ENCODE results near the gene MYBPC1. TPM values are rescaled to one million over a fixed set of nuclear protein-coding genes. Genes with fewer than 3 reads are reported as not detected.

MYBPC1 gene
- total and polyA plus RNA-seq, 2 of the 13 experiments (the other 11 are each of a cell fraction or from before 2014, with no cell fraction given): 0.31 to 0.53 TPM

DNA sequence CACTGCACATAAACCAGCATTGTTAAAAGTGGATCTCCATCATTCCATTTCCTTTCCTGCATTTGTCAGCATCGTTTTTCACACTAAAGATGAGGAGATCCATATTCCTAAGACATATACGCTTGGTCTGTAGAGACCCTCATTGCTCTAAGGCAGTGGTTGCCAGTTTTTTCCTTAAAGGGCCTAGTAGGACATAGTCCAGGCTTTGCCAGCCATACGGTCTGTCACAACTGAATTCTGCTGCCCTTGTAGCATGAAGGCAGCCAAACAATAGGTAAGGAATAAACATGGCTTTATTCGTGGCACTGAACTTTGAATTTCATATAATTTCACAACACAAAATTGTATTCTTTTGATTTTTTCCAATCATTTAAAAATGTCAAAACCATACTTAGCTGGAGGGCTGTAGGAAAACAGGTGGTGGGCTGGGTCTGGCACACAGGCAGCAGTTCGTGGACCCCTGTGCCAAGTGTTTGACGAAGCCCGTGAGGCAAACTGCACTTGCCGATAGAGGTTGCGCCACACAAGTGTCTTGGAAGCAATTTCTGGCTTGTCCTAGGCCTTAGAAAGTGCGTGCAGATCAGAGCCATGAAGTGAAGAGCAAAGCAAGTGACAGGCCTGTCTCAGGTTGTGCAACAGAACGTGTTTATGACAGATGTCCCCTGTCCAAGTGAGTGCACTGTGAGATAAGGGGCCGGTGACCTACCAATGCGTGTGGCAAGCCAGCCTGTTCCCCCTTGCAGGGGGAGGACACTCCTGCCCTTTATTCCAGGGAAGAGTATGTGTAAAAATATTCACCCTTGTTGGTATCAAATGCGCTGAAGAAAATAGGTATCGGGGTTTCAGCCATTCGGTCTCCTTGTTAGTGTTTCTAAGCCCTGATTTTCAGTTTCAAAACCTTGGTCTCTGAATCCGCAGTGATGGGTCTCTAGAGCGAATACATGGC, 101.8 kb downstream of the MYBPC1 start (continued):
- TF ChIP-seq, protein P1, sequence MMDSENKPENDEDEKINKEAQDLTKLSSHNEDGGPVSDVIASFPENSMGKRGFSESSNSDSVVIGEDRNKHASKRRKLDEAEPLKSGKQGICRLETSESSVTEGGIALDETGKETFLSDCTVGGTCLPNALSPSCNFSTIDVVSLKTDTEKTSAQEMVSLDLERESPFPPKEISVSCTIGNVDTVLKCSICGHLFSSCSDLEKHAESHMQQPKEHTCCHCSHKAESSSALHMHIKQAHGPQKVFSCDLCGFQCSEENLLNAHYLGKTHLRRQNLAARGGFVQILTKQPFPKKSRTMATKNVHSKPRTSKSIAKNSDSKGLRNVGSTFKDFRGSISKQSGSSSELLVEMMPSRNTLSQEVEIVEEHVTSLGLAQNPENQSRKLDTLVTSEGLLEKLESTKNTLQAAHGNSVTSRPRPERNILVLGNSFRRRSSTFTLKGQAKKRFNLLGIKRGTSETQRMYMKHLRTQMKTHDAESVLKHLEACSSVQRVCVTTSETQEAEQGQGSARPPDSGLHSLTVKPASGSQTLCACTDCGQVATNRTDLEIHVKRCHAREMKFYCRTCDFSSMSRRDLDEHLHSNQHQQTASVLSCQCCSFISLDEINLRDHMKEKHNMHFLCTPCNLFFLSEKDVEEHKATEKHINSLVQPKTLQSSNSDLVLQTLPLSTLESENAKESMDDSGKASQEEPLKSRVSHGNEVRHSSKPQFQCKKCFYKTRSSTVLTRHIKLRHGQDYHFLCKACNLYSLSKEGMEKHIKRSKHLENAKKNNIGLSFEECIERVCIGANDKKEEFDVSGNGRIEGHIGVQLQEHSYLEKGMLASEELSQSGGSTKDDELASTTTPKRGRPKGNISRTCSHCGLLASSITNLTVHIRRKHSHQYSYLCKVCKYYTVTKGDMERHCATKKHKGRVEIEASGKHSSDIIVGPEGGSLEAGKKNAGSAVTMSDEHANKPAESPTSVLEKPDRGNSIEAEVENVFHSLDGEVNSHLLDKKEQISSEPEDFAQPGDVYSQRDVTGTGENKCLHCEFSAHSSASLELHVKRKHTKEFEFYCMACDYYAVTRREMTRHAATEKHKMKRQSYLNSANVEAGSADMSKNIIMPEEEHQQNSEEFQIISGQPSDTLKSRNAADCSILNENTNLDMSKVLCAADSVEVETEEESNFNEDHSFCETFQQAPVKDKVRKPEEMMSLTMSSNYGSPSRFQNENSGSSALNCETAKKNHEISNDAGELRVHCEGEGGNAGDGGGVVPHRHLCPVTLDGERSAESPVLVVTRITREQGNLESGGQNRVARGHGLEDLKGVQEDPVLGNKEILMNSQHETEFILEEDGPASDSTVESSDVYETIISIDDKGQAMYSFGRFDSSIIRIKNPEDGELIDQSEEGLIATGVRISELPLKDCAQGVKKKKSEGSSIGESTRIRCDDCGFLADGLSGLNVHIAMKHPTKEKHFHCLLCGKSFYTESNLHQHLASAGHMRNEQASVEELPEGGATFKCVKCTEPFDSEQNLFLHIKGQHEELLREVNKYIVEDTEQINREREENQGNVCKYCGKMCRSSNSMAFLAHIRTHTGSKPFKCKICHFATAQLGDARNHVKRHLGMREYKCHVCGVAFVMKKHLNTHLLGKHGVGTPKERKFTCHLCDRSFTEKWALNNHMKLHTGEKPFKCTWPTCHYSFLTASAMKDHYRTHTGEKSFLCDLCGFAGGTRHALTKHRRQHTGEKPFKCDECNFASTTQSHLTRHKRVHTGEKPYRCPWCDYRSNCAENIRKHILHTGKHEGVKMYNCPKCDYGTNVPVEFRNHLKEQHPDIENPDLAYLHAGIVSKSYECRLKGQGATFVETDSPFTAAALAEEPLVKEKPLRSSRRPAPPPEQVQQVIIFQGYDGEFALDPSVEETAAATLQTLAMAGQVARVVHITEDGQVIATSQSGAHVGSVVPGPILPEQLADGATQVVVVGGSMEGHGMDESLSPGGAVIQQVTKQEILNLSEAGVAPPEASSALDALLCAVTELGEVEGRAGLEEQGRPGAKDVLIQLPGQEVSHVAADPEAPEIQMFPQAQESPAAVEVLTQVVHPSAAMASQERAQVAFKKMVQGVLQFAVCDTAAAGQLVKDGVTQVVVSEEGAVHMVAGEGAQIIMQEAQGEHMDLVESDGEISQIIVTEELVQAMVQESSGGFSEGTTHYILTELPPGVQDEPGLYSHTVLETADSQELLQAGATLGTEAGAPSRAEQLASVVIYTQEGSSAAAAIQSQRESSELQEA (CRISPR knock-in tag; IDR thresholded peaks at IDR 0.05; ENCODE audit: not compliant biosample characterization): no peak
- TF ChIP-seq NFKB2 (CRISPR knock-in tag; IDR thresholded peaks at IDR 0.05; ENCODE audit: borderline replicate concordance): no peak
- TF ChIP-seq, protein P2, sequence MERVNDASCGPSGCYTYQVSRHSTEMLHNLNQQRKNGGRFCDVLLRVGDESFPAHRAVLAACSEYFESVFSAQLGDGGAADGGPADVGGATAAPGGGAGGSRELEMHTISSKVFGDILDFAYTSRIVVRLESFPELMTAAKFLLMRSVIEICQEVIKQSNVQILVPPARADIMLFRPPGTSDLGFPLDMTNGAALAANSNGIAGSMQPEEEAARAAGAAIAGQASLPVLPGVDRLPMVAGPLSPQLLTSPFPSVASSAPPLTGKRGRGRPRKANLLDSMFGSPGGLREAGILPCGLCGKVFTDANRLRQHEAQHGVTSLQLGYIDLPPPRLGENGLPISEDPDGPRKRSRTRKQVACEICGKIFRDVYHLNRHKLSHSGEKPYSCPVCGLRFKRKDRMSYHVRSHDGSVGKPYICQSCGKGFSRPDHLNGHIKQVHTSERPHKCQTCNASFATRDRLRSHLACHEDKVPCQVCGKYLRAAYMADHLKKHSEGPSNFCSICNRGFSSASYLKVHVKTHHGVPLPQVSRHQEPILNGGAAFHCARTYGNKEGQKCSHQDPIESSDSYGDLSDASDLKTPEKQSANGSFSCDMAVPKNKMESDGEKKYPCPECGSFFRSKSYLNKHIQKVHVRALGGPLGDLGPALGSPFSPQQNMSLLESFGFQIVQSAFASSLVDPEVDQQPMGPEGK (CRISPR knock-in tag; IDR thresholded peaks at IDR 0.05): peak; percentile 79
- TF ChIP-seq RARG (CRISPR knock-in tag; IDR thresholded peaks at IDR 0.05; ENCODE audit: low read depth): no peak
- TF ChIP-seq HHEX (CRISPR knock-in tag; IDR thresholded peaks at IDR 0.05): no peak
- TF ChIP-seq ZNF224 (CRISPR knock-in tag; IDR thresholded peaks at IDR 0.05): no peak
- no peak for TF ChIP-seq TBP (CRISPR knock-in tag; IDR thresholded peaks at IDR 0.05)
- TF ChIP-seq SCMH1 (CRISPR knock-in tag; IDR thresholded peaks at IDR 0.05; ENCODE audit: borderline replicate concordance): no peak
- TF ChIP-seq, protein P3, sequence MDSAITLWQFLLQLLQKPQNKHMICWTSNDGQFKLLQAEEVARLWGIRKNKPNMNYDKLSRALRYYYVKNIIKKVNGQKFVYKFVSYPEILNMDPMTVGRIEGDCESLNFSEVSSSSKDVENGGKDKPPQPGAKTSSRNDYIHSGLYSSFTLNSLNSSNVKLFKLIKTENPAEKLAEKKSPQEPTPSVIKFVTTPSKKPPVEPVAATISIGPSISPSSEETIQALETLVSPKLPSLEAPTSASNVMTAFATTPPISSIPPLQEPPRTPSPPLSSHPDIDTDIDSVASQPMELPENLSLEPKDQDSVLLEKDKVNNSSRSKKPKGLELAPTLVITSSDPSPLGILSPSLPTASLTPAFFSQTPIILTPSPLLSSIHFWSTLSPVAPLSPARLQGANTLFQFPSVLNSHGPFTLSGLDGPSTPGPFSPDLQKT (CRISPR knock-in tag; IDR thresholded peaks at IDR 0.05; ENCODE audit: borderline replicate concordance): no peak
- no peak for TF ChIP-seq ZNF160 (CRISPR knock-in tag; IDR thresholded peaks at IDR 0.05)
- TF ChIP-seq, protein P4, sequence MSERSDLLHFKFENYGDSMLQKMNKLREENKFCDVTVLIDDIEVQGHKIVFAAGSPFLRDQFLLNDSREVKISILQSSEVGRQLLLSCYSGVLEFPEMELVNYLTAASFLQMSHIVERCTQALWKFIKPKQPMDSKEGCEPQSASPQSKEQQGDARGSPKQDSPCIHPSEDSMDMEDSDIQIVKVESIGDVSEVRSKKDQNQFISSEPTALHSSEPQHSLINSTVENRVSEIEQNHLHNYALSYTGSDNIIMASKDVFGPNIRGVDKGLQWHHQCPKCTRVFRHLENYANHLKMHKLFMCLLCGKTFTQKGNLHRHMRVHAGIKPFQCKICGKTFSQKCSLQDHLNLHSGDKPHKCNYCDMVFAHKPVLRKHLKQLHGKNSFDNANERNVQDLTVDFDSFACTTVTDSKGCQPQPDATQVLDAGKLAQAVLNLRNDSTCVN (CRISPR knock-in tag; IDR thresholded peaks at IDR 0.05; ENCODE audit: borderline replicate concordance): no peak
- TF ChIP-seq ZNF24 (IDR thresholded peaks at IDR 0.05): no peak
- no peak for TF ChIP-seq ZNF550 (CRISPR knock-in tag; IDR thresholded peaks at IDR 0.05; ENCODE audit: borderline replicate concordance)
- TF ChIP-seq TCF12 (IDR thresholded peaks at IDR 0.05): no peak
- no peak for TF ChIP-seq TCF12 (CRISPR knock-in tag; IDR thresholded peaks at IDR 0.05)
- no peak for TF ChIP-seq ATAD3A (CRISPR knock-in tag; IDR thresholded peaks at IDR 0.05)
